ENCODE results near the gene NKG7.

GRCh38 chr19:51356159-51356801 is 16.2 kb downstream of the NKG7 start:
- TF ChIP-seq POLR2A (IDR thresholded peaks at IDR 0.05) (no peak), CTCF (IDR thresholded peaks at IDR 0.05) (no peak)

All from thyroid gland (tissue), 4 donors.